HCT116 (cell line): ENCODE results near the gene CCDC86. TPM values are rescaled to one million over a fixed set of nuclear protein-coding genes. Genes with fewer than 3 reads are reported as not detected.

ENCODE experiments used
- ATAC-seq: fragments of 200-7000 bp; cut with Tn5 transposase; 2 replicates; pipeline ENCODE4 v1.9.1; 2020; ENCODE audit warnings: mild to moderate bottlenecking, moderate library complexity
- BruUV-seq: library from RNA; stranded (reverse); fragments of 400-500 nt; replicated peaks from 2 replicates; lab custom pipeline; 2021; lab: Mats Ljungman, UMichigan
- CTCF ChIA-PET: fragments of 300-600 bp; sonication (Branson Sonifier 250); formaldehyde crosslinking; loops from one replicate; lab custom pipeline; 2021; ENCODE audit warnings: antibody characterized with exemption; lab: Charles Lee
- POLR2A ChIA-PET: fragments of 300-600, 350-600 bp; sonication (Branson Sonifier 250); formaldehyde crosslinking; loops from one replicate; lab custom pipeline; 2021; ENCODE audit warnings: antibody characterized with exemption; lab: Charles Lee
- RAD21 ChIA-PET, 2 experiments: fragments of 300-600 bp; sonication (Branson Sonifier 250); formaldehyde crosslinking; loops; one replicate each; lab custom pipeline; 2023; ENCODE audit warnings: low total read pairs in 2 of 2; ENCODE audit not compliant: uncharacterized antibody in 2 of 2, unreplicated experiment in 2 of 2, low non-redundant PET in 1 of 2; lab: Charles Lee
- DNase-seq: peaks from one replicate; pipeline ENCODE4 v3.0.0-alpha.2; 2010; ENCODE audit warnings: low read depth, low spot score
- H2AFZ ChIP-seq: fragments of 200-600 bp; shearing (Covaris generic), sonication (generic); 2 replicates; pipeline ENCODE4 v1.6.1; 2017; ENCODE audit warnings: low read depth, mixed run types, mixed read lengths, antibody characterized with exemption, low read length; ENCODE audit not compliant: poor library complexity, severe bottlenecking
- H3K27ac ChIP-seq: 2 replicates; pipeline ENCODE4 v1.5.1; 2012; ENCODE audit warnings: low read depth, low read length
- H3K27me3 ChIP-seq: fragments of 200-600 bp; sonication (generic); 2 replicates; pipeline ENCODE4 v1.6.1; 2016; ENCODE audit warnings: mixed run types, low read length, mixed read lengths; ENCODE audit not compliant: insufficient read depth
- H3K36me3 ChIP-seq, 2 experiments: fragments of 200-500 bp in 1 of 2; fragments of 200-600 bp in 1 of 2; sonication (Bioruptor generic) in 1 of 2; sonication (generic) in 1 of 2; 2 replicates each; pipeline versions ENCODE4 v1.5.1 to v1.6.1; 2014 to 2016; ENCODE audit warnings: low read length in 2 of 2, inconsistent platforms in 1 of 2, mixed read lengths in 1 of 2, mixed run types in 1 of 2; ENCODE audit not compliant: insufficient read depth in 2 of 2, control insufficient read depth in 1 of 2
- H3K4me1 ChIP-seq, 2 experiments: fragments of 200-600 bp in 1 of 2; sonication (generic) in 1 of 2; 2 replicates each; pipeline versions ENCODE4 v1.5.1 to v1.6.1; 2012 to 2017; ENCODE audit warnings: low read length in 2 of 2, inconsistent platforms in 1 of 2, mild to moderate bottlenecking in 1 of 2, mixed read lengths in 1 of 2, mixed run types in 1 of 2, moderate library complexity in 1 of 2; ENCODE audit not compliant: insufficient read depth in 2 of 2, control insufficient read depth in 1 of 2
- H3K4me2 ChIP-seq: fragments of 200-600 bp; sonication (generic); 2 replicates; pipeline ENCODE4 v1.6.1; 2017; ENCODE audit warnings: mixed run types, low read length, mixed read lengths
- H3K4me3 ChIP-seq, 2 experiments: fragments of 200-600 bp in 1 of 2; sonication (generic) in 1 of 2; replicated peaks in 1 of 2; 2 replicates each; pipeline ENCODE4 v1.5.1; 2011 to 2016; ENCODE audit warnings: low read length in 2 of 2, control low read depth in 1 of 2, low read depth in 1 of 2, mild to moderate bottlenecking in 1 of 2, mixed read lengths in 1 of 2, mixed run types in 1 of 2
- H3K79me2 ChIP-seq: fragments of 200-600 bp; sonication (generic); 2 replicates; pipeline ENCODE4 v1.6.1; 2017; ENCODE audit warnings: mild to moderate bottlenecking, mixed run types, low read length, moderate library complexity, mixed read lengths; ENCODE audit not compliant: insufficient read depth
- H3K9ac ChIP-seq: fragments of 200-600 bp; sonication (generic); 2 replicates; pipeline ENCODE4 v1.6.1; 2016; ENCODE audit warnings: low read length, mixed read lengths
- H3K9me2 ChIP-seq: fragments of 200-600 bp; sonication (generic), shearing (Covaris generic); 2 replicates; pipeline ENCODE4 v1.6.1; 2017; ENCODE audit warnings: mixed run types, mild to moderate bottlenecking, moderate library complexity; ENCODE audit not compliant: insufficient read depth
- H3K9me3 ChIP-seq, 2 experiments: fragments of 200-500 bp in 1 of 2; fragments of 200-600 bp in 1 of 2; sonication (Bioruptor generic) in 1 of 2; sonication (generic) in 1 of 2; 2 replicates each; pipeline ENCODE4 v1.6.1; 2014 to 2017; ENCODE audit warnings: low read length in 2 of 2, mixed read lengths in 2 of 2, inconsistent platforms in 1 of 2, low read depth in 1 of 2, mild to moderate bottlenecking in 1 of 2, mixed run types in 1 of 2, moderate library complexity in 1 of 2; ENCODE audit not compliant: control insufficient read depth in 1 of 2, insufficient read depth in 1 of 2
- H4K20me1 ChIP-seq: fragments of 200-600 bp; sonication (generic), shearing (Covaris generic); 2 replicates; pipeline ENCODE4 v1.6.1; 2017; ENCODE audit warnings: mixed run types, mild to moderate bottlenecking, moderate library complexity; ENCODE audit not compliant: insufficient read depth
- CBX3 ChIP-seq: IDR thresholded peaks from 2 replicates; pipeline ENCODE4 v1.6.1; 2012; ENCODE audit warnings: low read depth
- CEBPB ChIP-seq: IDR thresholded peaks from 2 replicates; pipeline ENCODE4 v1.6.1; 2012; ENCODE audit warnings: low read depth
- EGR1 ChIP-seq: IDR thresholded peaks from 2 replicates; pipeline ENCODE4 v1.6.1; 2012; ENCODE audit warnings: low read depth
- ELF1 ChIP-seq: IDR thresholded peaks from 2 replicates; pipeline ENCODE4 v1.6.1; 2012; ENCODE audit warnings: low read depth, borderline replicate concordance
- EZH2 ChIP-seq: fragments of 200-600 bp; sonication (generic); IDR thresholded peaks from 2 replicates; pipeline ENCODE4 v1.6.1; 2017; ENCODE audit warnings: antibody characterized with exemption, mixed run types
- FOSL1 ChIP-seq: IDR thresholded peaks from 2 replicates; pipeline ENCODE4 v1.6.1; 2012; ENCODE audit warnings: low read depth
- POLR2AphosphoS5 ChIP-seq: IDR thresholded peaks from 2 replicates; pipeline ENCODE4 v1.6.1; 2011; ENCODE audit warnings: mild to moderate bottlenecking, low read depth, low read length, moderate library complexity
- RAD21 ChIP-seq: IDR thresholded peaks from 2 replicates; pipeline ENCODE4 v1.6.1; 2012; ENCODE audit warnings: low read depth, mild to moderate bottlenecking
- SP1 ChIP-seq: IDR thresholded peaks from 2 replicates; pipeline ENCODE4 v1.6.1; 2012; ENCODE audit warnings: low read depth
- SRF ChIP-seq: IDR thresholded peaks from 2 replicates; pipeline ENCODE4 v1.6.1; 2012; ENCODE audit warnings: low read depth
- TCF7L2 ChIP-seq: IDR thresholded peaks from 2 replicates; pipeline ENCODE4 v1.7.0; 2011; ENCODE audit warnings: borderline replicate concordance, inconsistent platforms; ENCODE audit not compliant: insufficient read depth, insufficient read length; ENCODE audit errors: extremely low read depth
- YY1 ChIP-seq: IDR thresholded peaks from 2 replicates; pipeline ENCODE4 v1.6.1; 2011; ENCODE audit warnings: low read length, low read depth, moderate library complexity, mild to moderate bottlenecking; ENCODE audit not compliant: insufficient replicate concordance; ENCODE audit errors: extremely low read depth
- ZFX ChIP-seq: fragments of 450-650 bp; IDR thresholded peaks from 2 replicates; pipeline ENCODE4 v1.6.1; 2017
- ZNF274 ChIP-seq: fragments of 200-500 bp; sonication (Bioruptor generic); IDR thresholded peaks from 2 replicates; pipeline ENCODE4 v1.6.1; 2014; ENCODE audit warnings: mild to moderate bottlenecking, low read depth, low read length, inconsistent platforms
- intact Hi-C: fragments of 100-400 bp; cut with micrococcal nuclease; formaldehyde crosslinking; loops from 2 replicates; pipeline ENCODE4 v1.10.0; 2022
- total RNA-seq: library from RNA; stranded (reverse); gene quantifications from one replicate; pipeline ENCODE4 v1.2.1, GENCODE V29; 2021; ENCODE audit not compliant: unreplicated experiment
- TF ChIP-seq, protein P1 (sequence below): IDR thresholded peaks from 2 replicates; pipeline ENCODE4 v1.6.1; 2012
- TF ChIP-seq, protein P2 (sequence below): IDR thresholded peaks from 2 replicates; pipeline ENCODE4 v1.6.1; 2012; ENCODE audit warnings: low read depth
- TF ChIP-seq, protein P3 (sequence below): IDR thresholded peaks from 2 replicates; pipeline ENCODE4 v1.6.1; 2012

Gene CCDC86
- total RNA-seq, 1 experiment from 2014 or later: 69.6 TPM

DNA sequence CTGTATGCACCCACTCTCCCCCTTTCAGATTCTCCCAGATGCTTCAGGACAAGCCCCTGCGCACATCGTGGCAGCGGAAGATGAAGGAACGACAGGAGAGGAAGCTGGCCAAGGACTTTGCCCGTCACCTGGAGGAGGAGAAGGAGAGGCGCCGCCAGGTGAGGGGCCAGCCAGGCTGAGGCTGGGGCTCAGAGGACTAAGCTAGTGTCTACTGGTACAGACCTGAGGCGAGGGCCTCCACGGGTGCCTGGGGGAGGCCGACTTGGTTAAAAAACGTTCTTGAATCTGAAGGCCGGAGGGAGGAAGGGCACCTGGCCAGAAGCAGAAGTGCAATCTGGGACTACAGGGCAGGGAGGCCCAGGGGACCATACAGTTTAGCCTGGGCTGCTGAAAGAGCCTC, 6.0 kb downstream of the CCDC86 start:
- H3K36me3 ChIP-seq: peaks cover 23 to 66% of the 10 kb centered on the region in 2 experiments
- no peaks in the 10 kb centered on the region for H3K9me3 ChIP-seq
- intact Hi-C loops: no loop called here
- TF ChIP-seq, protein P1, sequence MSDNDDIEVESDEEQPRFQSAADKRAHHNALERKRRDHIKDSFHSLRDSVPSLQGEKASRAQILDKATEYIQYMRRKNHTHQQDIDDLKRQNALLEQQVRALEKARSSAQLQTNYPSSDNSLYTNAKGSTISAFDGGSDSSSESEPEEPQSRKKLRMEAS: no peak
- no peak for TF ChIP-seq ZNF274
- no peak for TF ChIP-seq CEBPB
- no peak for TF ChIP-seq ZFX
- no peak for TF ChIP-seq TCF7L2
- no peak for TF ChIP-seq EGR1
- no peak for TF ChIP-seq SP1
- TF ChIP-seq EZH2: no peak
- TF ChIP-seq SRF: no peak
- TF ChIP-seq CBX3: no peak
- TF ChIP-seq YY1: no peak
- no peak for TF ChIP-seq ELF1
- TF ChIP-seq, protein P2, sequence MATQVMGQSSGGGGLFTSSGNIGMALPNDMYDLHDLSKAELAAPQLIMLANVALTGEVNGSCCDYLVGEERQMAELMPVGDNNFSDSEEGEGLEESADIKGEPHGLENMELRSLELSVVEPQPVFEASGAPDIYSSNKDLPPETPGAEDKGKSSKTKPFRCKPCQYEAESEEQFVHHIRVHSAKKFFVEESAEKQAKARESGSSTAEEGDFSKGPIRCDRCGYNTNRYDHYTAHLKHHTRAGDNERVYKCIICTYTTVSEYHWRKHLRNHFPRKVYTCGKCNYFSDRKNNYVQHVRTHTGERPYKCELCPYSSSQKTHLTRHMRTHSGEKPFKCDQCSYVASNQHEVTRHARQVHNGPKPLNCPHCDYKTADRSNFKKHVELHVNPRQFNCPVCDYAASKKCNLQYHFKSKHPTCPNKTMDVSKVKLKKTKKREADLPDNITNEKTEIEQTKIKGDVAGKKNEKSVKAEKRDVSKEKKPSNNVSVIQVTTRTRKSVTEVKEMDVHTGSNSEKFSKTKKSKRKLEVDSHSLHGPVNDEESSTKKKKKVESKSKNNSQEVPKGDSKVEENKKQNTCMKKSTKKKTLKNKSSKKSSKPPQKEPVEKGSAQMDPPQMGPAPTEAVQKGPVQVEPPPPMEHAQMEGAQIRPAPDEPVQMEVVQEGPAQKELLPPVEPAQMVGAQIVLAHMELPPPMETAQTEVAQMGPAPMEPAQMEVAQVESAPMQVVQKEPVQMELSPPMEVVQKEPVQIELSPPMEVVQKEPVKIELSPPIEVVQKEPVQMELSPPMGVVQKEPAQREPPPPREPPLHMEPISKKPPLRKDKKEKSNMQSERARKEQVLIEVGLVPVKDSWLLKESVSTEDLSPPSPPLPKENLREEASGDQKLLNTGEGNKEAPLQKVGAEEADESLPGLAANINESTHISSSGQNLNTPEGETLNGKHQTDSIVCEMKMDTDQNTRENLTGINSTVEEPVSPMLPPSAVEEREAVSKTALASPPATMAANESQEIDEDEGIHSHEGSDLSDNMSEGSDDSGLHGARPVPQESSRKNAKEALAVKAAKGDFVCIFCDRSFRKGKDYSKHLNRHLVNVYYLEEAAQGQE: no peak
- TF ChIP-seq, protein P3, sequence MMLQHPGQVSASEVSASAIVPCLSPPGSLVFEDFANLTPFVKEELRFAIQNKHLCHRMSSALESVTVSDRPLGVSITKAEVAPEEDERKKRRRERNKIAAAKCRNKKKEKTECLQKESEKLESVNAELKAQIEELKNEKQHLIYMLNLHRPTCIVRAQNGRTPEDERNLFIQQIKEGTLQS: no peak
- no peak for TF ChIP-seq RAD21
- TF ChIP-seq POLR2AphosphoS5: no peak
- TF ChIP-seq FOSL1: no peak
- TF ChIP-seq, all 23 proteins: peak for 0
- ATAC-seq (no peak), DNase-seq (no peak)
- no peaks in the 10 kb centered on the region for H3K27me3 ChIP-seq
- no peaks in the 10 kb centered on the region for H3K9me2 ChIP-seq
- H3K4me2 ChIP-seq: no peak overlapping the region
- peaks cover 10 to 16% of the 10 kb centered on the region in 2 experiments for H3K4me1 ChIP-seq
- RAD21 ChIA-PET: no interaction called here
- H3K9ac ChIP-seq: no peak overlapping the region
- no peaks in the 10 kb centered on the region for H4K20me1 ChIP-seq
- CTCF ChIA-PET: no interaction called here
- no peak overlapping the region for H3K27ac ChIP-seq
- no TSS peak for BruUV-seq
- no peak overlapping the region for H3K4me3 ChIP-seq
- no peak overlapping the region for H2AFZ ChIP-seq
- H3K79me2 ChIP-seq: peaks cover 50% of the 10 kb centered on the region
- POLR2A ChIA-PET: no interaction called here
